ENCODE measurements around the gene H6PD.

H6PD gene

GRCh38 chr1:9279172-9279840 lies 44.7 kb downstream of the H6PD start:
- no peak for TF ChIP-seq CTCF (IDR thresholded peaks at IDR 0.05)

- TF ChIP-seq CTCF (IDR thresholded peaks at IDR 0.05): no peak
Measured at GRCh38 chr1:9280015-9280860, 45.7 kb downstream of the H6PD start.

- TF ChIP-seq CTCF (IDR thresholded peaks at IDR 0.05): no peak
Measured at GRCh38 chr1:9281071-9281827, 46.7 kb downstream of the H6PD start.

GRCh38 chr1:9281908-9282695 lies 47.5 kb downstream of the H6PD start:
- no peak for TF ChIP-seq CTCF (IDR thresholded peaks at IDR 0.05)

- TF ChIP-seq CTCF (IDR thresholded peaks at IDR 0.05): no peak
Measured at GRCh38 chr1:9282696-9282955, 48.1 kb downstream of the H6PD start.

GRCh38 chr1:9284061-9284460 lies 49.5 kb downstream of the H6PD start:
- TF ChIP-seq CTCF (IDR thresholded peaks at IDR 0.05): no peak

GRCh38 chr1:9286556-9286955 lies 52.0 kb downstream of the H6PD start:
- TF ChIP-seq CTCF (IDR thresholded peaks at IDR 0.05): no peak
